Measurements from ENCODE around the gene SYCP2. TPM values are rescaled to one million over a fixed set of nuclear protein-coding genes. Genes with fewer than 3 reads are reported as not detected.

The SYCP2 gene
- total and polyA plus RNA-seq, 2 of the 8 experiments (the other 6 are each of a cell fraction or from before 2014, with no cell fraction given) = 0.02 to 0.50 TPM

DNA sequence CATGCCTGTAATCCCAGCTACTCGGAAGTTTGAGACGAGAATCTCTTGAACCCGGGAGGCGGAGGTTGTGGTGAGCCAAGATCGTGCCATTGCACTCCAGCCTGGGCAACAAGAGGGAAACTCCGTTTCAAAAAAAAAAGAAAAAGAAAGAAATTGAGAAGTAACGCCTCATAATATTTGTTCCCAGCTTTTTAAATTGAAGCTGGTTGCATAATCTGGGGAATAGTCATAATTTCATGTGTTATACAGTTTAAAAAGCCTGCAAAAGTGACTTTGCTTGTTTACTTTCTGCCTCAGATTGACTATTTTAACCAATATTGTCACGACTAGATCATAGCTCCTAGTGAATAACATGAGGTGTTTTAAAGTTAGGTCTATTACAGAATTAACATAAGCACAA is 13.9 kb upstream of the SYCP2 start:
- Histone ChIP-seq H3K56ac (replicated peaks; ENCODE audit: insufficient read length, low read depth, low read length) (no peak overlapping the region), H2AK5ac (ENCODE audit: low read depth, low read length) (no peak overlapping the region), H3K14ac (ENCODE audit: insufficient read length) (no peak overlapping the region), H3K4ac (replicated peaks; ENCODE audit: insufficient read length, low read depth, low read length) (no peak overlapping the region), H3K27ac (ENCODE audit: low read depth, low read length) (no peak overlapping the region), H3K4me2 (ENCODE audit: insufficient read depth in 1 of 2, low read depth in 2 of 2, low read length in 2 of 2) (no peak overlapping the region), H2BK120ac (replicated peaks; ENCODE audit: low read depth, low read length) (no peak overlapping the region), H3K18ac (ENCODE audit: extremely low read depth, low read length) (no peak overlapping the region), H3K79me2 (ENCODE audit: control insufficient read depth in 1 of 2, insufficient read depth in 2 of 2, low read length in 2 of 2) (0 out of 4 replicates have a peak, but pooled peaks cover 0 to 3% of the 10 kb centered on the region in 2 experiments), H3K23me2 (ENCODE audit: low read depth, low read length) (no peaks in the 10 kb centered on the region), H2BK5ac (ENCODE audit: low read depth, low read length) (no peak overlapping the region), H4K91ac (replicated peaks; ENCODE audit: insufficient read length, low read length) (no peak overlapping the region), H4K8ac (ENCODE audit: extremely low read depth, insufficient read depth, low read length) (no peak overlapping the region), H3K4me1 (replicated peaks in 1 of 4; ENCODE audit: control insufficient read depth in 3 of 4, insufficient read depth in 4 of 4, low read length in 3 of 4) (peaks cover 0 to 2% (median 0%) of the 10 kb centered on the region in 4 experiments; a peak in 1 of 7 replicates), H3K27me3 (replicated peaks in 1 of 4; ENCODE audit: control insufficient read depth in 3 of 4, extremely low read depth in 1 of 4, insufficient read depth in 3 of 4, low read length in 3 of 4) (no peaks in the 10 kb centered on the region), H2BK20ac (ENCODE audit: low read length) (no peak overlapping the region), H3K23ac (ENCODE audit: insufficient read length) (no peak overlapping the region), H3K9ac (replicated peaks in 1 of 4; ENCODE audit: extremely low read depth in 1 of 4, low read depth in 3 of 4, low read length in 3 of 4) (no peak overlapping the region), H3K9me3 (ENCODE audit: insufficient read depth in 2 of 2, low read depth in 1 of 2, low read length in 1 of 2) (no peaks in the 10 kb centered on the region), H2BK15ac (ENCODE audit: low read length) (no peak overlapping the region), H4K20me1 (replicated peaks in 1 of 2; ENCODE audit: control insufficient read depth in 1 of 2, insufficient read depth in 2 of 2, low read length in 2 of 2) (peaks cover 0 to 2% of the 10 kb centered on the region in 2 experiments), H2BK12ac (ENCODE audit: low read depth, low read length) (no peak overlapping the region), H3K4me3 (ENCODE audit: extremely low read depth in 1 of 4, insufficient read depth in 2 of 4, low read depth in 3 of 4, low read length in 4 of 4) (no peak overlapping the region), H3K79me1 (ENCODE audit: low read depth, low read length) (no peaks in the 10 kb centered on the region), H3K36me3 (ENCODE audit: control insufficient read depth in 2 of 4, insufficient read depth in 4 of 4, low read length in 3 of 4) (peaks cover 0 to 14% (median 4%) of the 10 kb centered on the region in 4 experiments; a peak in 3 of 8 replicates), H2AFZ (ENCODE audit: low read length) (no peak overlapping the region), H4K5ac (ENCODE audit: insufficient read length, low read depth, low read length) (no peak overlapping the region)
- TF ChIP-seq BCL11A (IDR thresholded peaks at IDR 0.05; ENCODE audit: low read depth in 2 of 2, low read length in 2 of 2) = no peak
- no peak for TF ChIP-seq NRF1 (IDR thresholded peaks at IDR 0.05; ENCODE audit: low read depth, low read length)
- no peak for TF ChIP-seq HDAC2 (IDR thresholded peaks at IDR 0.05; ENCODE audit: borderline replicate concordance in 1 of 2, low read depth in 2 of 2, low read length in 2 of 2)
- no peak for TF ChIP-seq NANOG (IDR thresholded peaks at IDR 0.05; ENCODE audit: insufficient read depth, low read depth, low read length, poor library complexity, severe bottlenecking)
- no peak for TF ChIP-seq SP1 (IDR thresholded peaks at IDR 0.05; ENCODE audit: low read depth, low read length)
- TF ChIP-seq CBX8 (IDR thresholded peaks at IDR 0.05; ENCODE audit: borderline replicate concordance, low read depth, low read length) = no peak
- TF ChIP-seq SUZ12 (IDR thresholded peaks at IDR 0.05; ENCODE audit: low read length) = no peak
- TF ChIP-seq RBBP5 (IDR thresholded peaks at IDR 0.05; ENCODE audit: borderline replicate concordance, low read depth, low read length) = no peak
- TF ChIP-seq POU5F1 (IDR thresholded peaks at IDR 0.05; ENCODE audit: low read depth, low read length) = no peak
- TF ChIP-seq RNF2 (IDR thresholded peaks at IDR 0.05; ENCODE audit: borderline replicate concordance, low read depth, low read length, missing control alignments, poor library complexity, severe bottlenecking) = no peak
- FAIRE-seq (no peak), DNase-seq (ENCODE audit: low read depth in 1 of 2, low spot score in 2 of 2) (no peak)
- WGBS, 2 experiments (ENCODE audit: extremely low coverage in 1 of 2, insufficient coverage in 1 of 2, insufficient read length in 1 of 2, insufficient replicate concordance in 2 of 2, low coverage in 1 of 2, low lambda C conversion rate in 2 of 2, missing lambda C conversion rate in 1 of 2) = 92% methylated on average over 8 of the region's 8 CpGs; no CpG with 5 or more reads in 1 of the 2 experiments
- ChIA-PET POLR2A (ENCODE audit: partially characterized antibody) (no interaction called here), CTCF (ENCODE audit: partially characterized antibody) (interaction anchor here (0.8 to 4.0 kb wide), 6 partner anchors 8 to 110 kb away, joined by 3 to 23 read pairs (median 6); partner anchors contain the start of gene SYCP2)

Data from H1 (cell line).